ENCODE results near the gene KCNJ12.
"Not testable (repeated sequence)": the region's sequence is repeated elsewhere in the genome, so short reads cannot be mapped to it uniquely, and the experiment has no call there.

The KCNJ12 gene

GRCh38 chr17:21400816-21401593, 24.8 kb downstream of the KCNJ12 start:
- no peak overlapping the region for H3K9ac ChIP-seq
- no peaks in the 10 kb centered on the region for H3K27me3 ChIP-seq (ENCODE audit: insufficient read depth, low read depth)
- no peak for TF ChIP-seq CTCF (conservative IDR thresholded peaks at IDR 0.05; ENCODE audit: low read depth, low read length)
- no peaks in the 10 kb centered on the region for H3K4me1 ChIP-seq (ENCODE audit: low read depth, poor library complexity, severe bottlenecking)
- no peaks in the 10 kb centered on the region for H3K79me2 ChIP-seq (ENCODE audit: insufficient read depth, low read depth)
- no peaks in the 10 kb centered on the region for H4K20me1 ChIP-seq (ENCODE audit: insufficient read depth)
- no peak overlapping the region for H3K4me2 ChIP-seq
- no peaks in the 10 kb centered on the region for H3K36me3 ChIP-seq (ENCODE audit: insufficient read depth)
- no peak overlapping the region for H3K4me3 ChIP-seq (IDR thresholded peaks at IDR 0.05; ENCODE audit: insufficient read depth, low read depth, low read length)
- no peak overlapping the region for H3K27ac ChIP-seq
- H2AFZ ChIP-seq (ENCODE audit: low read depth) = no peak overlapping the region

GRCh38 chr17:21402166-21402571, 26.0 kb downstream of the KCNJ12 start:
- not testable (repeated sequence) for H3K36me3 ChIP-seq (ENCODE audit: insufficient read depth); H3K79me2 ChIP-seq (ENCODE audit: insufficient read depth, low read depth); H3K9ac ChIP-seq; H3K4me1 ChIP-seq (ENCODE audit: low read depth, poor library complexity, severe bottlenecking); H2AFZ ChIP-seq (ENCODE audit: low read depth); H4K20me1 ChIP-seq (ENCODE audit: insufficient read depth); H3K4me3 ChIP-seq (IDR thresholded peaks at IDR 0.05; ENCODE audit: insufficient read depth, low read depth, low read length); H3K27me3 ChIP-seq (ENCODE audit: insufficient read depth, low read depth); H3K27ac ChIP-seq; H3K4me2 ChIP-seq

- not testable (repeated sequence) for H3K4me2 ChIP-seq; H3K79me2 ChIP-seq (ENCODE audit: insufficient read depth, low read depth); H3K36me3 ChIP-seq (ENCODE audit: insufficient read depth); H3K9ac ChIP-seq; H3K4me3 ChIP-seq (IDR thresholded peaks at IDR 0.05; ENCODE audit: insufficient read depth, low read depth, low read length); H2AFZ ChIP-seq (ENCODE audit: low read depth); H3K27me3 ChIP-seq (ENCODE audit: insufficient read depth, low read depth); H4K20me1 ChIP-seq (ENCODE audit: insufficient read depth); H3K4me1 ChIP-seq (ENCODE audit: low read depth, poor library complexity, severe bottlenecking); H3K27ac ChIP-seq
Observed at GRCh38 chr17:21402926-21403325, 26.8 kb downstream of the KCNJ12 start.

GRCh38 chr17:21404106-21404505, 27.9 kb downstream of the KCNJ12 start:
- H3K4me2 ChIP-seq; H3K4me3 ChIP-seq (IDR thresholded peaks at IDR 0.05; ENCODE audit: insufficient read depth, low read depth, low read length); H3K27ac ChIP-seq; H3K4me1 ChIP-seq (ENCODE audit: low read depth, poor library complexity, severe bottlenecking); H3K36me3 ChIP-seq (ENCODE audit: insufficient read depth); H3K27me3 ChIP-seq (ENCODE audit: insufficient read depth, low read depth); H3K9ac ChIP-seq; H3K79me2 ChIP-seq (ENCODE audit: insufficient read depth, low read depth); H2AFZ ChIP-seq (ENCODE audit: low read depth); H4K20me1 ChIP-seq (ENCODE audit: insufficient read depth): not testable (repeated sequence)

- H3K4me1 ChIP-seq (ENCODE audit: low read depth, poor library complexity, severe bottlenecking); H2AFZ ChIP-seq (ENCODE audit: low read depth); H3K27me3 ChIP-seq (ENCODE audit: insufficient read depth, low read depth); H3K4me3 ChIP-seq (IDR thresholded peaks at IDR 0.05; ENCODE audit: insufficient read depth, low read depth, low read length); H3K79me2 ChIP-seq (ENCODE audit: insufficient read depth, low read depth); H4K20me1 ChIP-seq (ENCODE audit: insufficient read depth); H3K27ac ChIP-seq; H3K9ac ChIP-seq; H3K4me2 ChIP-seq; H3K36me3 ChIP-seq (ENCODE audit: insufficient read depth): not testable (repeated sequence)
Observed at GRCh38 chr17:21404539-21404938, 28.4 kb downstream of the KCNJ12 start.

- not testable (repeated sequence) for H3K27me3 ChIP-seq (ENCODE audit: insufficient read depth, low read depth); H3K4me3 ChIP-seq (IDR thresholded peaks at IDR 0.05; ENCODE audit: insufficient read depth, low read depth, low read length); H2AFZ ChIP-seq (ENCODE audit: low read depth); H3K4me1 ChIP-seq (ENCODE audit: low read depth, poor library complexity, severe bottlenecking); H3K36me3 ChIP-seq (ENCODE audit: insufficient read depth); H4K20me1 ChIP-seq (ENCODE audit: insufficient read depth); H3K9ac ChIP-seq; H3K27ac ChIP-seq; H3K79me2 ChIP-seq (ENCODE audit: insufficient read depth, low read depth); H3K4me2 ChIP-seq
Observed at GRCh38 chr17:21404956-21405731, 29.0 kb downstream of the KCNJ12 start.

- H4K20me1 ChIP-seq (ENCODE audit: insufficient read depth); H3K36me3 ChIP-seq (ENCODE audit: insufficient read depth); H3K9ac ChIP-seq; H3K27ac ChIP-seq; H3K79me2 ChIP-seq (ENCODE audit: insufficient read depth, low read depth); H3K4me2 ChIP-seq; H3K27me3 ChIP-seq (ENCODE audit: insufficient read depth, low read depth); H2AFZ ChIP-seq (ENCODE audit: low read depth); H3K4me3 ChIP-seq (IDR thresholded peaks at IDR 0.05; ENCODE audit: insufficient read depth, low read depth, low read length); H3K4me1 ChIP-seq (ENCODE audit: low read depth, poor library complexity, severe bottlenecking): not testable (repeated sequence)
Observed at GRCh38 chr17:21405904-21406400, 29.8 kb downstream of the KCNJ12 start.

GRCh38 chr17:21406616-21407404, 30.7 kb downstream of the KCNJ12 start:
- not testable (repeated sequence) for H3K4me3 ChIP-seq (IDR thresholded peaks at IDR 0.05; ENCODE audit: insufficient read depth, low read depth, low read length); H2AFZ ChIP-seq (ENCODE audit: low read depth); H3K4me1 ChIP-seq (ENCODE audit: low read depth, poor library complexity, severe bottlenecking); H4K20me1 ChIP-seq (ENCODE audit: insufficient read depth); H3K79me2 ChIP-seq (ENCODE audit: insufficient read depth, low read depth); H3K27me3 ChIP-seq (ENCODE audit: insufficient read depth, low read depth); H3K4me2 ChIP-seq; H3K27ac ChIP-seq; H3K36me3 ChIP-seq (ENCODE audit: insufficient read depth); H3K9ac ChIP-seq

- H3K4me2 ChIP-seq; H3K4me3 ChIP-seq (IDR thresholded peaks at IDR 0.05; ENCODE audit: insufficient read depth, low read depth, low read length); H3K9ac ChIP-seq; H4K20me1 ChIP-seq (ENCODE audit: insufficient read depth); H3K27me3 ChIP-seq (ENCODE audit: insufficient read depth, low read depth); H2AFZ ChIP-seq (ENCODE audit: low read depth); H3K79me2 ChIP-seq (ENCODE audit: insufficient read depth, low read depth); H3K4me1 ChIP-seq (ENCODE audit: low read depth, poor library complexity, severe bottlenecking); H3K27ac ChIP-seq; H3K36me3 ChIP-seq (ENCODE audit: insufficient read depth): not testable (repeated sequence)
Observed at GRCh38 chr17:21407752-21408151, 31.6 kb downstream of the KCNJ12 start.

All from KMS-11 (cell line).